Mesothelial cell of epicardium (in vitro differentiated cells): ENCODE measurements around the gene ZFP36L1. TPM values are rescaled to one million over a fixed set of nuclear protein-coding genes. Genes with fewer than 3 reads are reported as not detected.

Experiments
- DNase-seq, 2 experiments: peaks; one replicate each; pipeline ENCODE4 v3.0.0; 2021; ENCODE audit warnings: low spot score in 2 of 2; ENCODE audit not compliant: unreplicated experiment in 2 of 2
- H3K27ac Mint-ChIP-seq: 2 replicates; pipeline ENCODE4 v1.8.0; 2021; ENCODE audit warnings: mixed read lengths
- H3K27me3 Mint-ChIP-seq: 2 replicates; pipeline ENCODE4 v1.8.0; 2021; ENCODE audit warnings: low read depth, mixed read lengths
- H3K36me3 Mint-ChIP-seq: 2 replicates; pipeline ENCODE4 v1.8.0; 2021; ENCODE audit warnings: mixed read lengths
- H3K4me1 Mint-ChIP-seq: 2 replicates; pipeline ENCODE4 v1.8.0; 2021; ENCODE audit warnings: mixed read lengths
- H3K4me3 Mint-ChIP-seq: 2 replicates; pipeline ENCODE4 v1.8.0; 2021; ENCODE audit warnings: mild to moderate bottlenecking, moderate library complexity, mixed read lengths
- H3K9me3 Mint-ChIP-seq: 2 replicates; pipeline ENCODE4 v1.8.0; 2021; ENCODE audit warnings: mixed read lengths
- CTCF ChIP-seq: fragments of 200-600 bp; sonication (generic); IDR thresholded peaks from one replicate; pipeline ENCODE4 v1.5.0; 2021; ENCODE audit warnings: antibody characterized with exemption; ENCODE audit not compliant: unreplicated experiment
- total RNA-seq: library from RNA; stranded (reverse); gene quantifications from 3 replicates; pipeline ENCODE4 v1.2.1, GENCODE V29; 2021

Gene ZFP36L1
- total RNA-seq, 1 donor from 2014 or later: 377 TPM

GRCh38 chr14:68810173-68811153 lies 17.6 kb upstream of the ZFP36L1 start:
- Mint-ChIP-seq H3K27ac (no peak overlapping the region), H3K36me3 (peaks cover 1% of the 10 kb centered on the region), H3K4me3 (no peak overlapping the region), H3K4me1 (peaks cover 42% of the 10 kb centered on the region), H3K27me3 (no peaks in the 10 kb centered on the region), H3K9me3 (no peaks in the 10 kb centered on the region)
- DNase-seq: peak in 1 of 2 experiments; percentile 27
- no peak for TF ChIP-seq CTCF

- Mint-ChIP-seq H3K36me3 (peaks cover 10% of the 10 kb centered on the region), H3K9me3 (peaks cover 5% of the 10 kb centered on the region), H3K27ac (no peak overlapping the region), H3K4me1 (peaks cover 37% of the 10 kb centered on the region), H3K4me3 (no peak overlapping the region), H3K27me3 (no peaks in the 10 kb centered on the region)
- DNase-seq: peak in 1 of 2 experiments; percentile 21
- no peak for TF ChIP-seq CTCF
Observed at GRCh38 chr14:68809524-68809923, 16.7 kb upstream of the ZFP36L1 start.

GRCh38 chr14:68808696-68809480 lies 16.0 kb upstream of the ZFP36L1 start:
- DNase-seq: peak in 1 of 2 experiments; percentile 17
- H3K27ac Mint-ChIP-seq: peak overlapping the region; percentile 79
- H3K9me3 Mint-ChIP-seq: peaks cover 9% of the 10 kb centered on the region
- TF ChIP-seq CTCF: no peak
- H3K36me3 Mint-ChIP-seq: peaks cover 14% of the 10 kb centered on the region
- peaks cover 31% of the 10 kb centered on the region for H3K4me1 Mint-ChIP-seq
- no peaks in the 10 kb centered on the region for H3K27me3 Mint-ChIP-seq
- no peak overlapping the region for H3K4me3 Mint-ChIP-seq

GRCh38 chr14:68807987-68808386 lies 15.1 kb upstream of the ZFP36L1 start:
- H3K4me3 Mint-ChIP-seq: no peak overlapping the region
- no peak for TF ChIP-seq CTCF
- peaks cover 19% of the 10 kb centered on the region for H3K36me3 Mint-ChIP-seq
- peak in 1 of 2 experiments; percentile 26 for DNase-seq
- H3K27me3 Mint-ChIP-seq: no peaks in the 10 kb centered on the region
- H3K9me3 Mint-ChIP-seq: peaks cover 17% of the 10 kb centered on the region
- peaks cover 30% of the 10 kb centered on the region for H3K4me1 Mint-ChIP-seq
- H3K27ac Mint-ChIP-seq: peak overlapping the region; percentile 90

- peaks cover 30% of the 10 kb centered on the region for H3K4me1 Mint-ChIP-seq
- peaks cover 20% of the 10 kb centered on the region for H3K9me3 Mint-ChIP-seq
- no peaks in the 10 kb centered on the region for H3K27me3 Mint-ChIP-seq
- TF ChIP-seq CTCF: no peak
- H3K4me3 Mint-ChIP-seq: no peak overlapping the region
- peaks cover 22% of the 10 kb centered on the region for H3K36me3 Mint-ChIP-seq
- H3K27ac Mint-ChIP-seq: peak overlapping the region; percentile 90
- DNase-seq: peak in 1 of 2 experiments; percentile 40
Observed at GRCh38 chr14:68807148-68807600, 14.3 kb upstream of the ZFP36L1 start.
